ENCODE data around the gene MRC2. TPM values are rescaled to one million over a fixed set of nuclear protein-coding genes. Genes with fewer than 3 reads are reported as not detected.

The MRC2 gene
- total RNA-seq, 2 experiments from 2014 or later: 8.1 to 9.0 TPM

GRCh38 chr17:62675260-62675659 is 47.8 kb downstream of the MRC2 start:
- Mint-ChIP-seq H3K36me3 (ENCODE audit: low read depth) (no peaks in the 10 kb centered on the region), H3K9me3 (no peaks in the 10 kb centered on the region), H3K4me1 (ENCODE audit: low read depth) (no peaks in the 10 kb centered on the region), H3K27ac (no peak overlapping the region), H3K4me3 (no peak overlapping the region), H3K27me3 (no peaks in the 10 kb centered on the region)
- no peak for TF ChIP-seq CTCF (IDR thresholded peaks at IDR 0.05)
- ATAC-seq (no peak), DNase-seq (no peak)
- ChIA-PET CTCF (interaction anchor here (1.8 to 4.2 kb wide), 2 partner anchors 12 to 731 kb away, joined by 4 to 27 read pairs; no protein-coding TSS in a partner anchor), POLR2A (no interaction called here)
- intact Hi-C loops (cut with micrococcal nuclease): no loop called here

DNA sequence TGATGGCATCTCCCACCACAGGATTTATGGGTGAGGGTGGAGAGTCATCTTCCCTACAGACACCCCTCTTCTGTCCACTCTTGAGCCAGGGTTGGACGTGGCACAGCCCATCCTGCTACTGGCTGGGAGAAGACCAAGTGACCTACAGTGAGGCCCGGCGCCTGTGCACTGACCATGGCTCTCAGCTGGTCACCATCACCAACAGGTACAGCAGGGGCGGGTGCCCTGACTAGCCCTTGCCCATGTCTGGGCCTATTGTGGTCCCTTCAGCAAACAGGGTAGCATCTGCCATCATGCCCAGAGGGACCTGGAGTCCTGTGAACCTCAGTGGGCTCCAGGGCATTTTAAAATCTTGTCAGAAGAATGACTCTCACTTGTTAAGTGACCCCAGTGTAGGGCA is 48.2 kb downstream of the MRC2 start:
- Mint-ChIP-seq H3K9me3 (no peaks in the 10 kb centered on the region), H3K27ac (no peak overlapping the region), H3K4me1 (ENCODE audit: low read depth) (no peaks in the 10 kb centered on the region), H3K27me3 (no peaks in the 10 kb centered on the region), H3K36me3 (ENCODE audit: low read depth) (no peaks in the 10 kb centered on the region), H3K4me3 (no peak overlapping the region)
- POLR2A ChIA-PET: no interaction called here
- CTCF ChIA-PET: interaction anchor here (1.8 kb wide), 1 partner anchor 11 kb away, joined by 4 read pairs; no protein-coding TSS in a partner anchor
- intact Hi-C loops (cut with micrococcal nuclease): no loop called here
- ATAC-seq (no peak), DNase-seq (no peak)
- no peak for TF ChIP-seq CTCF (IDR thresholded peaks at IDR 0.05)

DNA sequence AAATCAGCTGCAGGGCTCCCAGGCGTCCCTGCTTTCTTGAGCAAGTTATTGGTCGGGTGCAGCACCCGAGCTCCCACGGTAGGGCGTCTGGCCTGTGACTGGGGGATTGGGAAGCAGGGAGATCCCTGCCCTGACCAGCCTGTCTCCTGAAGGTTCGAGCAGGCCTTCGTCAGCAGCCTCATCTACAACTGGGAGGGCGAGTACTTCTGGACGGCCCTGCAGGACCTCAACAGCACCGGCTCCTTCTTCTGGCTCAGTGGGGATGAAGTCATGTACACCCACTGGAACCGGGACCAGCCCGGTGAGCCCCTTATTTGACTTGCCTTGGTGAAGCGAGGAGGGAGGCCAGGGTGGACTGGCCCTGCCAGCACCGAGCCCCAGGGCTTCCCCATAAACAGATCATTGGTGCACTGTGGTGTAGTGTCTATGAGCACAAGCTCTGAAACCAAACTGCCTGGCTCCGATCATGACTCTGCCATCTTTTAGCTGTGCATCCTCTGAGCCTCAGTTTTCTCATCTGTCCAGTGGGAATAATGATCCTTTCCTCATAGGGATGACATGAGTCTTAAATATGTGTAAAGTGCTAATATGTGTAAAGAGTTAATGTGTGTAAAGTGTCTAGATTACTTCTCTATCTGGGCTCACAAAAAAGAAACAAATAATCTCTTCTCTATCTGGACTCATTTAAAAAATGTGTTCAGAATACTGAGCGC is 48.9 kb downstream of the MRC2 start:
- POLR2A ChIA-PET: no interaction called here
- no peak for ATAC-seq
- intact Hi-C loops (cut with micrococcal nuclease): no loop called here
- CTCF ChIA-PET: no interaction called here
- Mint-ChIP-seq H3K4me1 (ENCODE audit: low read depth) (no peaks in the 10 kb centered on the region), H3K27me3 (no peaks in the 10 kb centered on the region), H3K36me3 (ENCODE audit: low read depth) (no peaks in the 10 kb centered on the region), H3K27ac (no peak overlapping the region), H3K4me3 (no peak overlapping the region), H3K9me3 (no peaks in the 10 kb centered on the region)
- DNase-seq: no peak
- TF ChIP-seq CTCF (IDR thresholded peaks at IDR 0.05): no peak

GRCh38 chr17:62676952-62677596 is 49.6 kb downstream of the MRC2 start:
- ATAC-seq (no peak), DNase-seq (no peak)
- no peaks in the 10 kb centered on the region for H3K4me1 Mint-ChIP-seq (ENCODE audit: low read depth)
- intact Hi-C loops (cut with micrococcal nuclease): no loop called here
- no peaks in the 10 kb centered on the region for H3K9me3 Mint-ChIP-seq
- H3K4me3 Mint-ChIP-seq: no peak overlapping the region
- no peak for TF ChIP-seq CTCF (IDR thresholded peaks at IDR 0.05)
- no peaks in the 10 kb centered on the region for H3K27me3 Mint-ChIP-seq
- CTCF ChIA-PET: no interaction called here
- POLR2A ChIA-PET: no interaction called here
- H3K36me3 Mint-ChIP-seq (ENCODE audit: low read depth): no peaks in the 10 kb centered on the region
- no peak overlapping the region for H3K27ac Mint-ChIP-seq

DNA sequence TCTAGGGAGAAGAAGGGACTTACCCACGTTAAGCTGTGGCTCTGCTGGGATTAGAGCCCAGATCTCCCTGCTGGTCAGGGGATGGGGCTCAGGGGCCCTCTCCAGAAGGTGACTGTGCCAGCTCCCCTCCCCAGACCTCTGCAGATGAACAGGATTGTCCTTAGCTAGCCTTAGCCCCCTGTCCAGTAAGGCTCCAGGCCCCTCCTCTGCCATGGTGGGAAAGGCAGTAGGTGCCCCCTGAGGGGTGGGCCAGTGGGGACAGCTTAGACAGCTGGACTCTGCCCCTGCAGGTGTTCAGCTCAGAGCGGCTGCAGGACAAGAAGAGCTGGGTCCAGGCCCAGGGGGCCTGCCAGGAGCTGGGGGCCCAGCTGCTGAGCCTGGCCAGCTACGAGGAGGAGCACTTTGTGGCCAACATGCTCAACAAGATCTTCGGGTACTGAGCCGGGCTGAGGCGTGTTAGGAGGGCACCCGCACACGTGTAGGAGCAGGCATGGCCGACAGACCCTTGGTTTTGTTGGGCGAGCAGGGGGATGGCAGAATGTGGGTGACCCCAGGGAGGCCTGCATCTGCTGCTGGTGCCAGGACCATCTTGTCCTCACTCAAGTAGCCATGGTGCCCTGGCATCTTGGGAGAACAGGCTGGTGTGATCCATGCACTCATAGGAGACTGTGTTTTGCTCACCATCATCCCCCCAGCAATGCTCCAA is 50.9 kb downstream of the MRC2 start:
- ChIA-PET POLR2A (no interaction called here), CTCF (no interaction called here)
- no peak for DNase-seq
- no peak for TF ChIP-seq CTCF (IDR thresholded peaks at IDR 0.05)
- no peaks in the 10 kb centered on the region for H3K4me1 Mint-ChIP-seq (ENCODE audit: low read depth)
- intact Hi-C loops (cut with micrococcal nuclease): no loop called here
- H3K9me3 Mint-ChIP-seq: no peaks in the 10 kb centered on the region
- H3K36me3 Mint-ChIP-seq (ENCODE audit: low read depth): no peaks in the 10 kb centered on the region
- H3K27ac Mint-ChIP-seq: no peak overlapping the region
- H3K4me3 Mint-ChIP-seq: no peak overlapping the region
- H3K27me3 Mint-ChIP-seq: no peaks in the 10 kb centered on the region
- no peak for ATAC-seq
